ELF-1 (cell line): ENCODE results near the gene CCDC13.

Experiments used
- DNase-seq: peaks from one replicate; pipeline ENCODE4 v3.0.0-alpha.2; 2016; ENCODE audit warnings: low read depth, low spot score

Gene CCDC13

GRCh38 chr3:42796332-42796885 is 23.4 kb upstream of the CCDC13 start:
- DNase-seq: no peak

GRCh38 chr3:42795621-42796181 is 22.6 kb upstream of the CCDC13 start:
- DNase-seq: no peak

GRCh38 chr3:42790714-42791229 is 17.7 kb upstream of the CCDC13 start:
- no peak for DNase-seq

GRCh38 chr3:42786631-42787030 is 13.6 kb upstream of the CCDC13 start:
- DNase-seq: no peak

- DNase-seq: no peak
Observed at GRCh38 chr3:42786212-42786611, 13.2 kb upstream of the CCDC13 start.

GRCh38 chr3:42780892-42781700 is 8.0 kb upstream of the CCDC13 start:
- DNase-seq: peak; percentile 40

- DNase-seq: no peak
Observed at GRCh38 chr3:42780398-42780797, 7.3 kb upstream of the CCDC13 start.

GRCh38 chr3:42778644-42779043 is 5.6 kb upstream of the CCDC13 start:
- DNase-seq: no peak

- DNase-seq: no peak
Observed at GRCh38 chr3:42773409-42773751, 327 bp upstream of the CCDC13 start.

- DNase-seq: no peak
Observed at GRCh38 chr3:42771271-42771670, 1.8 kb downstream of the CCDC13 start.

- no peak for DNase-seq
Observed at GRCh38 chr3:42769477-42770131, 3.4 kb downstream of the CCDC13 start.

GRCh38 chr3:42764561-42765295 is 8.3 kb downstream of the CCDC13 start:
- no peak for DNase-seq

- peak; percentile 52 for DNase-seq
Observed at GRCh38 chr3:42764115-42764514, 8.9 kb downstream of the CCDC13 start.

- no peak for DNase-seq
Observed at GRCh38 chr3:42763021-42763420, 10.0 kb downstream of the CCDC13 start.

- DNase-seq: no peak
Observed at GRCh38 chr3:42762046-42762724, 10.9 kb downstream of the CCDC13 start.

GRCh38 chr3:42758126-42758525 is 14.9 kb downstream of the CCDC13 start:
- no peak for DNase-seq

- DNase-seq: no peak
Observed at GRCh38 chr3:42756681-42757213, 16.3 kb downstream of the CCDC13 start.

- DNase-seq: peak; percentile 53
Observed at GRCh38 chr3:42755681-42756578, 17.1 kb downstream of the CCDC13 start.

- no peak for DNase-seq
Observed at GRCh38 chr3:42753757-42754156, 19.3 kb downstream of the CCDC13 start.

- no peak for DNase-seq
Observed at GRCh38 chr3:42752961-42753360, 20.1 kb downstream of the CCDC13 start.
